HG03045 (cell line): ENCODE results near the gene HOXB2.

Source experiments
- ATAC-seq: cut with Tn5 transposase; IDR thresholded peaks from one replicate; pipeline ENCODE4 v1.9.1; 2021; ENCODE audit warnings: mild to moderate bottlenecking, moderate library complexity; ENCODE audit not compliant: unreplicated experiment

HOXB2 gene

DNA sequence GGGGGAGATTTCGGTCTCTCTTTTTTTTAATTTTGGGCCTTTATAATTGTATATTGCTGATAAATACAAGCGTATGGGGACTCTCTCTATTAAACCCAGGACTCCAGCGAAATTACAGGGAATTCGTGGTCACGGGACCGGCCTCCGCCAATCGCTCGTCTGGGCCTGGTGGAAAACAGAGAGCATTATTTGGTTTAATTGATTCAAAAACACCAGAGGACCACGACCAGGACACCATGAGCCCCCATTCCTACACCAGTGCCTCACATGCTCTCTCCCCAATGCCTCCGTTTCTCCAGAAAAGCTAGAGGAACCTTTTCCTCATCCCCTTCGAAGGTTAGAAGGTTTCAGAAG, at the start of gene HOXB2:
TSS of gene HOXB2 (minus strand) at position 88 of the 354 bp plus-strand sequence. CDS start 198 bp downstream, outside the sequence.
- ATAC-seq: no peak

DNA sequence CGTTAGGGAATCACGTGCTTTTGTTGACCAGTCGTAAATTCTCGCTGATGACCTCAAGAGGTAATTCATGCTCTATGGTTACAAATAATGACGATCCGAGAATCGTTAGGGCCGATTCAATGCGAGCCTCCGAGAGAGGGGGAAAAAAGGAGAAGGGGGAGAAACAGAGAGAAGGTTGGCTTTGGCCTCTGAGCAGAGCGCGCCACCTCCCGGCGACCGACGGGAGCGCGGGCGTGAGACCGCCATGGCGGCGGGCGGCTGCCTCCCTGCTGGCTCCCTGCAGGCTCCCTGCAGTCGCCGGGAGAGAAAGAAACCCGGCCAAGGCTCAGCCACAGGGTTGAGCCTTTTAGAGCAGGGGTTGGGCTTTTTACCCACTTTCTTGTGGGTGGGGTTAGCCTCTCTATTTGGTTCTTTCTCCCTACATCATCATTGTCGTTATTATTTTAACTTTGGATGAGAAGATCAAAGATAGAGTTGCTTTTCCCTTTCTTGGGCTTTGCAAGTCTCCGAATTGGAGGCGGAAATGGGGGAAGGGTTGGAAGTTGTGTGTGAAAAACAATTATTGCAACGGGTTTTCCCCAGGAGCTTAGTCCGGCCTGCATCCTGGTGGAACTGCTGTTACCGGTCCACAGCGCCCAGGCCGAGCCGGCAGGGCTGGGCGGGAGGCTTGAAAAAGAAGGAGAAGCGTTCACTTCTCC, 49.1 kb upstream of the HOXB2 start:
- no peak for ATAC-seq

DNA sequence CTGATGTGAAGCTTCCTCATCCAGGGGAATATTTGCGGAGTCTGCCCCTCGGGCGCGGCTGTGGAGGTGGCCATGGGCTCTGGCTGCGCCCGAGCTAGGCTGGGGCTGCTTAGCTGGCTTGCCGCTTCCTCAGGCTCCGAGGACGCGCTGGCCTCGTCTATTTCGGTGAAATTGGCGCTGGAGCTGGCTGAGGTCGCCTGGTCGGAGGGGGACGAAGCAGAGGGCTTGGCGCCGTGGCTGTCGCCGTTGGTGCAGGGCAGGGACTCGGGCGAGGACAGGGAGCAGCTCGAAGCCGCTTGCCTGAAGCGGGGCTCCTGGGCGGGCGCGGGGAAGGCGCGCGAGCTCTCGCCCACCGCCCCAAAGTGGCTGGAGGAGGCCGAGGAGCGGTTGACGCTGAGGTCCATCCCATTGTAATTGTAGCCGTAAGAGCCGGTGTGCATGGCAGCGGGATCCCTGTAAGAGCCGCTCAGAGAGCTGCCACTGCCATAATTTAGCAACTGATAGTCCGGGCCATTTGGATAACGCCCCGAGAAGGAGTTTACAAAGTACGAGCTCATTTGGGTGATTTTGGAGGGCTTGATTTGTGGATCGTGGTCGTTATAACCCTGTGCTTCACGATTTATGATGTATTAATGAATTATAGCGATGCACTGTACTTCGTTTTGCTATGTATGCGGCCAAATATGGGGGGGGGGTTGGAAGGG, 48.4 kb upstream of the HOXB2 start, which contains the start of gene HOXB5:
TSS of gene HOXB5 (minus strand) at position 654 of the 704 bp plus-strand sequence. CDS start at position 557, 97 bp downstream.
- ATAC-seq: no peak

DNA sequence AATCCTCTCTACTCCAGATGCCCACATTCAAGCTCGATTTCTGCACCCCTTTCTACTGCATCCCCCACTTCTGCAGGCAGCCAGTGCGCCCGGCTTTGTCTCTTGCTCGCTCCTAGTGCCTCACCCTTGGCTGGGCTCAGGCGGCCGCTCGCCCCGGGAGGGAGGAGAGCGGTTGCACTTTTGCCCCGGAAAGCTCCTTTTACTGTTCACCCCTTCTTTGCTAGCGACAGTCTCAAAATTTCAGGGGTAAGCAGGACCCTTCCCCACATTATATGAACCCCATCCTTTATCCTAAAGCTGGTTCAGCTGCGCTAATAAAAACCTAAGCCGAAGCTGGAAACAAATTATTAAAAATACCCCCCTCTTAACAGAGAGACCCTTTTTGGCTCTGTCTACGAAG, 47.7 kb upstream of the HOXB2 start:
- ATAC-seq: no peak

DNA sequence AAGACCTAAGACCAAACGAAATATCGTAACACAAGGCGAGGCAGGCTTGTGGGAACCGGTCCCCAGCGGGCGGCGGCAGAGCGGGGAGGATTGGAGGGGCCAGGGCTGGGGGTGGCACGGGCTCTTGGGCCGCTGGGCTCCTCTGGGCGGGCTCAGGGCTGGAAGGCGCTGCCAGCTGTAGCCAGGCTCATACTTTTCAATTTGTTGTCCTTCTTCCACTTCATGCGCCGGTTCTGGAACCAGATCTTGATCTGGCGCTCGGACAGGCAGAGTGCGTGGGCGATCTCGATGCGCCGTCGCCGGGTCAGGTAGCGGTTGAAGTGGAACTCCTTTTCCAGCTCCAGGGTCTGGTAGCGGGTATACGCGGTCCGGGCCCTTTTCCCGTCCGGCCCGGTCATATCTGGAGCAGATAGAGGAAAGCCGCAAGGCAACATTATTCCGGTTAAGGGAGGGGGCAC, 47.2 kb upstream of the HOXB2 start:
- ATAC-seq: no peak

DNA sequence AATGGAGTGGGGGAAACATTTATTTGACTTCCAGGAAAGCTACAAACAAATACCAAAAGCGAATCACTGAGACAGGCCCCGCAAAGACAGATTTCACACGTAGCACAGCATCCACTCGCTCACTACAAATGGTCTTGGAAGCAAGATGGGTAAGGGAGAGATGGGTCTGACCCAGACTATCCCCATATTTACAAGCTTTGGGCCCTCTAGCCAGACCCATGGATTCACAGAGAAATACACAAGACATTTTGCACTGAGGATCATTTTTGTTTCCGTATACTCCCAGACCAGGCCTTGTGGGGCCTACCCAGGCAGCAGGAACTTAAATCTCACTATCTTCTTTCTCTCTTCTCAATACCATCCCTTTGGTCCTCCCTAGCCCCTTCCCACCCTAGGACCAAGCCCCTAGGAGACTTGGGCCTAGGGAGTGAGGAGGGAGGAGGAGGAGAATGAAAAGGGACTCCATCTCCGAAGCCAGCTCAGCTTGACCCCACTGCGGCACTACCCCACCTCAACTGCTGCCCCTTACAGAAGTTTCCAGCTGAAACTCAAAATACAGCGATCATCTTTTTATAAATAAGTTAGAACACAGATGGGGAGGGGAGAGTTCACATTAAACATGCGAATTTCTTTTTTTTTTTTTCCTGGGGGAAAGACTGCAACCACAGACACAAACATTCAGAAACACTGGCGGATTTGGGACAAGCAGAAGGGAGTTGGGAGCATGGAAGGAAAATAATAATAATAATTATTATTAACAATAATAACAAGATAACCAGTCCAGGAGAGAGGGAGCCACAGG, 46.5 kb upstream of the HOXB2 start:
- ATAC-seq: no peak

DNA sequence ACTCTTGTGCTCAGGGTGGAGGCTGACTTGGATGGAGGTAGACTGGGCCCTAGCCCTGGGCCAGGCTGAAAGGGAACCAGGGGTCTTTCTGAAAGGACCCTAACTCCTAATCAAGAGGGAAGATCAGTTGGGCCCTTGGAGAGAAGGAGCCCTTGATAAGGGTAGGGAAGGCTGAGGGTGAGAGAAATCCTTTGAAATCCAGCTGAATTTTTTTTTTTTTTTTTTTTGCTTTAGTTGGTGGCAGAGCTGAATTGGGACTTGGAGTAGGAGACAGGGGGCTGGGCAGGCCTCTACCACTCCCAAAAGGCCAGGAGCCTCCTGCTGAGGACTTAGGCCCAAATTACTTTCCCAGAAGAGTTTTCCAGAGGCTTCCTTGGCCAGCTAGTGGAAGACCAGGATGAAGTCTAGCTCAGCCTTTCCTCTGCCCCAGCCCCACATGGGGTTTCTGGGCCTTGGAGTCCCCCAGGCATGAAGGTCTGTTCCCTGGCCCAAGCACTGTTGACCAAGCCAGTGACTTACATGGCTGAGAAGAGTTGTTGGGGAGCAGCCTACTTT, 45.8 kb upstream of the HOXB2 start:
- ATAC-seq: no peak

DNA sequence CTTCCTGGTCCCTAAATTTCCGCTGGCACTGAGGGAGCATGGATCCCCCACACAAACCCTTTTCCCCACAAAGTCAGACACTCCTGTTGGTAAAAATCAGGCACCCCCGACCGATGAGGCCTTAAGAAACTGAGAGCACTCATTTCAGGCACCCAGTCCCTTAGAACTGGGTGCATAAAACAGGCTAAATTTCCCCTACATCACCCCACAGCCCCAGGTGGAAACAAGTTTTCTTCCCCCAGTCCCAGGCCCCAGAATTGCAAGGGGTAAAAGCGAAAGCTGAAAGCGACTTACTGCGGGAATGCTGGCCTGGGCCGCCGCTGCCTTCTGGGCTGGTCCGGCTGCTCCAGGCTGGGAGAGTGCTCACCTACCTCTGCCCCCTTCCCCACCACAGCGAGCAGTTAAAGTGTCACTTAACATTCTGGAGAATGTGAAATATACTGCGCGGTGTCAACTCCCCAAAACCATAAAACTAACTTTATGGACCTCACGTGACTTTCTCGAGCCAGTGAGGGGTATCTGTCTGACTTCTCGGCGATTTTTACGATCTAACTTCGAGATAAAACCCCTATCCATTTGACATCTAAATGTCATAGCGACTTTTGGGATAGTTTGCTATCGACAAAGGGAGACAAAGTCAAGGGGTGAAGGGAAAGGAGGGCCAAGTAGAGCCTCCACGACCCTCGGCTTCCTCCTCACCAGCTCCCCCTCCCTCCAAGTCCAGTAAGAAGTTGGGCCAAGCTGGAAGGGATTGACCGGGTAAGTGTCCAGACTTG, 45.1 kb upstream of the HOXB2 start, which contains the start of gene HOXB3:
TSS of gene HOXB3 (minus strand) at position 411 of the 776 bp plus-strand sequence. CDS start 37,767 bp downstream, outside the sequence.
- ATAC-seq: no peak

DNA sequence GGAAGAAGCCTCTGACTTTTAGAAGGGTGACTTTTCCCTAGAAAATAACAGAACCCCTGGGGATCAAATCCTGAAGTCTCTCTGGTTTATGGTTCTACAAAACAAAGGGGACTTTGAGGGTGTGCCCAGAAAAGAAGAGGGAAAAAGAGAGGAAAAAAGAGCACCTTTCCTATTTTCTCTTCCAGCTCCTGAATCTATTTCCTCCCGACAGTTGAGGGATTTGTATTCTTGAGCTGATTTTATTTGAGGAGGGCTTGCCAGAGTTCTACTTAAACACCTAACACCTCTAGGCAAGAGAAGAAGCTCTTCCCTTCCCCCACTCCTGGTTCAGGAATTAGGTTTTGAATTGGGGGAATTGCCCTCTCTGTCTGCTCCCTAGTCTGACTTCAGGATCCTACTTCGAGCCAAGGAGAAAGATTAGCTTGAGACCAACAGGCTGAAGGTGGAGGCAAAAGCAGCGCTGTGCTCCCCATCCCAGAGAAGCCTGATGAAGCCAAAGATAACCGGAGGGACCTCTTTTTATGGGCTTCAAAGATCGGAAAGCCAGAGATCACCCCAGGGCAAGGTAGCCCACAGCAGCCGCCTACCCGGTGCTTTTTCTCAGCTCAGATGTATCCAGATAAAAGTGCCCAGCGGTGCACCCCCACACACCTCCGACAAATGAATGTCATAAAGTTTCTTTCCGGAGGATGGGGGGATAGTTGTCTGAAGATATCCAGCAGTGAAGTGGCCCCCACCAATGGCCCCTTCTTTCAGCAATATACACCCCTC, 44.3 kb upstream of the HOXB2 start:
- ATAC-seq: no peak

DNA sequence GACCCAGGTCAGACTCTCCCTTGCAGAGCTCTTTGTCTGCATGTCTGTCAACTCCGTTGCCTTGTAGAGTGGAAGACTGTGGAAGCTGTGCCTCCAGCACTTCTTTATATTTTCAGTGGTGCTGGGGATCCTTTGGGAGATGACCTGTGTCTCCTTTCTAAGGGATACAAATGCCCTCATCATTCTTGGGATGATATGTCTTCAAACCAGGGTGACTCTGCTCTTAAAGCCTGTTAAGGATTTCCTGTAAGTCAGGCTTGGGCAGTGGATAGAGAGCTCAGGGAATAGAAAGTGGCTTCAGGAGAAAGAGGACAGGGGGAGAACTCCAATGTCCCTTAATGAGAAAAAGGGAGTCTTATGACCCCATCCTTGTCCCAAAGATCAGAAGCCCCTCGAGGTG, 43.6 kb upstream of the HOXB2 start:
- no peak for ATAC-seq

DNA sequence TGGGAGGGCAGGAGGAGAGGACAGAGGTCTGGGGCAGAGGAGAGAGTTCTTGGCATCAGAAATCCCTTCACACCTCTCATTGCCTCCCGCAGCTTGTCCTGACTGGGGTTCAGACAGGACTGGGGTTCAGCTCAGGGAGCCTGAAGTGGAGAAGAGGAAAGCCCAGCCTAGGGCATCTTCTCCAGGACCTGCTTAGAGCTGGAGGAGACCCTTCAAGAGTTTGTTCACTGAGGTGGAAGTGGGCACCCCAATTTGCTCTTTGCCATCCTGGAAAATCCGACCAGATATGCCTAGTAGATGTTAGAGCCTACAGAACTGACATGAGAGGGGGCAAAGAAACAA, 43.1 kb upstream of the HOXB2 start:
- ATAC-seq: no peak

DNA sequence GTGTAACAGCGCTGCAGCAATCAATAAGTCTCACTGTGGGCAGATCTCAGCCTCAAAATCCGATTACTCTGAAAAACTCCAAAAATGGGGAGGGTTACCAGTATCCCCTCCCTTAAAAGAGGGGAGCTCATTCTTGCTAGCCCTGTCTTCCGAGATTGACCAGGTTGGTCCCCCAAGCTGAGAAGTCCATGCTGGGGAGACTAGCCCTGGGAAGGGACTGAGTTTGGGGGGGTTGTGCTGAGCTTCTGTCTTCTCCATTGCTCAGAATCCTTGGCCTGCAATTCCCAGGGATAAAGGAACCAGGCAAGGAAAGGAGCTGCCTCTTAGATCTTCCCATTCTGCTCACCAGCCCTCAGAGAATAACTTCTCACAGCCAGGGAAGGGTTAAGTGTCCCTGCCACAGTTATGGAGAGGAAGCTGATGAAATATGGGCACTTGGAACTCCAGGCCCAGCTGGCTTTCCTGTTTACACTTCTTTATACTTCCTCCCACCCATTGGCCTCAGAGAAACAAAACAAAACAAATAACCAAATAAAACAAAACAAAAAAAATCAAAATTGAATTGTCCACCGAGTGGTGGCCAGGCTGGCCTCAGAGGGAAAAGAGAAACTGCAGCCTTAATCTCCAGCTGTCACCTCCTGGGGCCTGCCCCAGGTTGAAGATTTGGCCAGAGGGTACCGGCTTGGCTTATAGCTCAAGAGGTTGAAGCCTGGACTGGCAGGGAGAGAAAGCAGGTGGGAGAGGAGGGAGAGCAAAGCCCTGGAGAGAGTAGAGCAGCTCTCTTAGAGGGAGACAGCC, 42.6 kb upstream of the HOXB2 start:
- no peak for ATAC-seq

DNA sequence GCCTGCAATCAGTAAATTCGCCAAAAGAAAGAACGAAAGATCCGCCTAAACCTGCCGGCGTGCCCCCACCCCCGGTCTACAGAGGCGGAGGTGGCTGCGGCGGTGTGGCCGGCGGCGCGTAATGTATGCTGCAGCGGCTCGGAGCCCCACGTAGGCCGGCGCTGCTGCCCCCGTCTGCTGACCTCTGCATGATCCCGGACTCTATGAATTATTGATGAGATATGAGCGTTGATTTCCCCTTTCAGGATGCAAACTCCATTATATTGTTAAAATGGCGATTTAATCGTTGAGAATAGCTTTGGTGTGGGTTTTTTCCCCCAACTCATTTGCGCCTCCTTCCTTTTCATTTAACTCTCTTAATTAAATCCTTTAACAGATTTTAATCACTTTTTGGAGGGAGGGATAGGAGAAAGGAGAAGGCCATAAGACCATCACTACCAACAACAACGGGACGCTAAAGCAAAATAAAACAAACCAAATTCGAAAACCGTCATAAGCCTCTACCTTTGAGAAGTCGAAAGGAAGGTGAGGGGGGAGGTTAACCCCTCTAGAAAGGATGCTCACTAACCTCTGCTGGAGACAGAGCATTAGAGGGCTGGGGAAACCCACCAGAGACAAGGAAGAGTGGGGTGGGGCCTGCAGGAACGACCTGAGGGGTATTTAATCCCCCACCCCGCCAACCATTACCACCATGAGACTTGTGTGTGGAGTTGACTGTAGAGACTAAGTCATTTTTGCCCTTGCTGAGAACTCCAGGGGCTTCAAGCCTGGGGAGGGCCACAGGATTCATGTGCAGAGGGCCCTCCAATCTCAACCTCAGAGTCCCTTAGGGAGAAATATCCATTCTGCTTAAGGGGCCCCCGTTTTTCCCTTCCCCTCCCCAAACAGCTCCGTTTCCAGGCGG, 41.7 kb upstream of the HOXB2 start:
- no peak for ATAC-seq

DNA sequence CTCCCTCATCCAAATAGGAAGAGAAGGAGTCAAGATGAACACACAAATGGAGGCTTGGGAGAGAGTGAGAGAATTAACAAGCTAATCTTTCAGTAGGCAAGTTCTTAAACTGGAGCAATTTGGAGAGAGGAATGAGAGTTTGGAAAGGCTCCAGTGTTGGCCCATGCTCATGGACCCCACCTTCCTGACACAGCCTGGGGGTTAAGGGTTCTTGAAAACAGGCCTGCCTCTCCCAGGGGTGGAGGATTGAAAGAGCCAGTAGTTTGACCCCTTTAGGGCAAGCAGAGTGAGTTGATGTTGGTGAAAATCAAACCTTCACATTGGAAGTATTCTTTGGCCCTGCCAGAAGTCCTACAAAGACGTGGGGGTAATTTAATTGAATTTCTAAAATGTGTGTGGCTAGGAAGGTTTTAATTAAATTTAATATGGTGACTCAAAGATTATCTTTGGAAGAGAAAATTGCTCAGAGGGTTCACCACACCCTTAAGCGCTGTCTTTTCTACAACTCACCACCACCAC, 39.4 kb upstream of the HOXB2 start:
- ATAC-seq: no peak

DNA sequence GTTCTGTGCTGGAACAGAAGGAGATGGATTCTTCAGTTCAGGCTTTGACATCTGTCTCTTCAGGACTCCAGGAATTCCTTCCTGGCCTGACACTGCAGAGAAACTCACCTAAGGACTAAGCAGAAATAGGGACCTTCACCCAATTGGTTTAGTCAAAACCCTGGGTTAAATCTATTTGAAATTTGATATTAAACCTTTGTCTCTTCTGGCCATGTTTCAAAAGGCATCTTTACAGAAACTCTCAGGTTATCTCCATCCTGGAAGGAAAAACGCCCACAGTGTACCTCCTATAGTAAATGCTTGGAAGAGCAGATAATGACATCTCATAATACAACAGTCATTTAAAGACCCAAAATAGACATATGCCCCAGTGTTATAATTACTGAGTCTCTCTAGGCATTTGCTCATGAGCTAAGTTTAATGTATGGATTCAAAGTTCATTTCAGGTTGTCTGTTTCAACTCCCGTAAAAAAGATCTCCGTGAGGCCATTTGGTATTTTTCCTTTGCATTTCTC, 38.9 kb upstream of the HOXB2 start:
- ATAC-seq: no peak

DNA sequence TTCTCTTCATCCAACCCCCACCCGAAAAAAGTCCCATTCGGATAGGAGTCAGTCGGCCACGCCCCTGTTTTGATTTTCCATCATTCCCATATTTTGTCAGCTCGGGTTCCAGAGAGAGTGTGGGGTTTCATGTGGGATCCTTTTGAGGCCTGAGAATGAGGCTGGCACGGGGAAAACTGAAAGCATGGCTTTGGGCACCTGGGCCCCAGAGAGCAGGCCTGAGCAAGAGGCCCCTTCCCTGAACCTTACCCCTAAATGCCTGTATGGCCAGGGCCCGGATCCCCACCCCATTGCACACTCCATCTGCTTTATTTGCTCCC, 37.8 kb upstream of the HOXB2 start:
- ATAC-seq: no peak

DNA sequence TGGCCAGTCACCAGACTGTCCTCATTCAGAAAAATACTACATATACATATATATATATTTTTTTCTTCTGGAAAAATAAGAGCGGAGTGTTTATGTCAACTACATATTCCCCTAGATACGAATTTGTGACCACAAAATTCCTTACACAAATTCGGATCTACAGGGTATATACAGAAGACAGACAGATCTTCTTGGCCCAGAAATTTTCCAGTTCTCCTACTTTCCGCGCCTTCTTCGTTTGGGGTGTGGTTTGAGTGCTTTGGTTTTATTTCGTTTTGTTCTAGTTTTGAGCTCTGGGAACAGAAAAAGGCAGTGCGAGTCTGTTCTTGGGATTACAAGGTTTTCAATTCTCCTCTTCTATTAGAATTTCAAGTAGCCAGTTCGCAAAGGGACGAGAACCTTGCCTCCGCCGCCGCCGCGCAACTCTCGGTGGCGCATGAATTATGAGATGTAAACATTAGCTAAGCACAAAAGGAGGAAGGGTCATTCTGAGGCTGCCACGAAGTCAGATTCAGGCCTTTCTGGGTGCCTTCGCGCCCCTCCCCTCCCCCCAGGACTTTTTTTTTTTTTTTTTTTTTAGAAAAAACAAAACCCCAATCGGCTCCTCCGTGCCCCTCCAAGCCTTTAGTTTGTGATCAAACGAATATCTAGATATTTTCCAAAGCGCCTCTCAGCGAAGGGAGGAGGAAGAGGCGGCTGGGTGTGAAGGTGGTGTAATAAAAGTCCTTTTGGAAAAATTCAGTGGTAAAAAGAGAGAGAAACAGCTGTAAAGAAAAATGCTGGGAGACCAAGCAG, 35.0 kb upstream of the HOXB2 start:
- ATAC-seq: no peak
